K562 (cell line): Measurements from ENCODE around the gene MASTL. TPM values are rescaled to one million over a fixed set of nuclear protein-coding genes. Genes with fewer than 3 reads are reported as not detected.
A peak's percentile ranks its signal among the peaks of the same experiment; 100 is the strongest.

Experiments used
- CBX8 ChIP-seq: fragments of 200-600 bp; sonication (generic); IDR thresholded peaks from 2 replicates; pipeline ENCODE4 v1.6.1; 2012; ENCODE audit warnings: borderline replicate concordance, mixed run types, low read depth, mild to moderate bottlenecking, moderate library complexity, mixed read lengths, low read length, control low read depth, inconsistent platforms; ENCODE audit not compliant: poor library complexity, severe bottlenecking; ENCODE audit errors: extremely low read depth
- FOXP1 ChIP-seq: sonication (generic); formaldehyde crosslinking; IDR thresholded peaks from 2 replicates; pipeline ENCODE4 v1.8.0; 2022; ENCODE audit warnings: mild to moderate bottlenecking, missing genetic modification reagents
- HMG20A ChIP-seq: fragments of 450-650 bp; formaldehyde crosslinking; conservative IDR thresholded peaks from 2 replicates; pipeline ENCODE4 v1.4.0; 2020; ENCODE audit warnings: mild to moderate bottlenecking, mixed read lengths
- PCBP2 ChIP-seq: fragments of 200-400 bp; formaldehyde crosslinking; IDR thresholded peaks from 2 replicates; pipeline ENCODE4 v1.6.1; 2018; ENCODE audit warnings: low read length, low read depth, mild to moderate bottlenecking, moderate library complexity; ENCODE audit not compliant: poor library complexity, severe bottlenecking
- RBBP5 ChIP-seq: fragments of 200-600 bp; sonication (generic); IDR thresholded peaks from 2 replicates; pipeline ENCODE4 v1.6.1; 2012; ENCODE audit warnings: borderline replicate concordance, mild to moderate bottlenecking, low read length, control low read depth, inconsistent platforms; ENCODE audit not compliant: insufficient read depth, poor library complexity, severe bottlenecking
- SRSF9 ChIP-seq: fragments of 200-400 bp; formaldehyde crosslinking; IDR thresholded peaks from 2 replicates; pipeline ENCODE4 v1.6.1; 2017; ENCODE audit warnings: low read depth, low read length, borderline replicate concordance
- polyA plus RNA-seq, 8 experiments: library from polyadenylated mRNA; depleted of rRNA in 4 of 8; stranded (reverse) in 5 of 8; unstranded in 3 of 8; fragments of >200 nt; fragmentation: Nextera tagmentation in 2 of 8; fragmentation: Illumina TruSeq in 1 of 8; extraction: Ambion mirVana in 2 of 8; extraction: Trizol in 1 of 8; gene quantifications; 2 replicates each; pipeline versions ENCODE4 v1.2.1 to v1.2.3, GENCODE V29; 2011 to 2014; ENCODE audit warnings: inconsistent platforms in 1 of 8, missing spikeins in 1 of 8
- total RNA-seq, 7 experiments: library from RNA; depleted of rRNA in 6 of 7; stranded (reverse); fragments of >200 nt in 6 of 7; fragmentation: Illumina TruSeq in 2 of 7; extraction: Trizol in 2 of 7; gene quantifications; 2 replicates each; pipeline versions ENCODE4 v1.2.1 to v1.2.3, GENCODE V29; 2011 to 2021; ENCODE audit warnings: low replicate concordance in 1 of 7
- TF ChIP-seq, protein P1 (sequence below): fragments of 450-650 bp; IDR thresholded peaks from 2 replicates; pipeline ENCODE4 v1.6.1; 2016
- TF ChIP-seq, protein P2 (sequence below), 2 experiments: fragments of 450-650 bp in 1 of 2; sonication (generic) in 1 of 2; formaldehyde crosslinking in 1 of 2; IDR thresholded peaks in 1 of 2; conservative IDR thresholded peaks in 1 of 2; 2 replicates each; pipeline versions ENCODE4 v1.6.1 to v1.8.1; 2016 to 2023; ENCODE audit warnings: mild to moderate bottlenecking in 2 of 2, moderate library complexity in 2 of 2, inconsistent platforms in 1 of 2, missing genetic modification reagents in 1 of 2
- TF ChIP-seq, protein P3 (sequence below): fragments of 450-650 bp; IDR thresholded peaks from 2 replicates; pipeline ENCODE4 v1.6.1; 2016; ENCODE audit warnings: mild to moderate bottlenecking, moderate library complexity
- TF ChIP-seq, protein P4 (sequence below): fragments of 450-650 bp; formaldehyde crosslinking; IDR thresholded peaks from 2 replicates; pipeline ENCODE4 v1.4.0; 2022; ENCODE audit warnings: missing genetic modification characterization

The MASTL gene
- total and polyA plus RNA-seq, 9 of the 15 experiments (the other 6 are each of a cell fraction or from before 2014, with no cell fraction given), result 6.8 to 29.9 (median 23.1) TPM

DNA sequence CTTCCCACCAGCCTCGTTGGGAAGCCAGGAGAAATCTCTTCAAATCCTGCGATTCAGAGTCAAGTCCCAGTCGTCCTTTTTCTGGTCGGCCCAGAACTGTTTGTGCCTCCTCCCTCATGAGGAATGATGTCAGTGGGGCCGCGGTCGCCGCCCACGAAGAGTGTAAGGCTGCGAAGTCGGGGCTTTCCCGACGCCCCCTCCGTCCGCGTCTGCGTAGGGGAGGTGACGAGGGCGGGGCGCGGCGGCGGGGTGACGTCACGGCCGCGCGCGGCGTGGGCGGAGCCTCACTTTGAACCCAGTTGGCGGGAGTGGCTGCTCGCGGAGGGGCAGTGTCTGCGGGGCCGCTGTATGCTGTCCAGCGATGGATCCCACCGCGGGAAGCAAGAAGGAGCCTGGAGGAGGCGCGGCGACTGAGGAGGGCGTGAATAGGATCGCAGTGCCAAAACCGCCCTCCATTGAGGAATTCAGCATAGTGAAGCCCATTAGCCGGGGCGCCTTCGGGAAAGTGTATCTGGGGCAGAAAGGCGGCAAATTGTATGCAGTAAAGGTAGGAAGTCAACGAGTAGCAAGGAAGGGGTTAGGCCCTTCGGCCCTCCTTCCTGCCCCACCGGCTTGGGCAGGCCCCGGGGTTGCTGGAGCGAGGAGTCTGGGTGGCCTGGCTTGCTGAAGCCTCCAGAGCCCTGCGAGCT, at the start of gene MASTL (continued):
- TF ChIP-seq HMG20A (CRISPR knock-in tag) (no peak), FOXP1 (CRISPR knock-in tag) (no peak), SRSF9 (no peak), RBBP5 (peak; percentile 58), CBX8 (no peak), PCBP2 (no peak)
- TF ChIP-seq, protein P1, sequence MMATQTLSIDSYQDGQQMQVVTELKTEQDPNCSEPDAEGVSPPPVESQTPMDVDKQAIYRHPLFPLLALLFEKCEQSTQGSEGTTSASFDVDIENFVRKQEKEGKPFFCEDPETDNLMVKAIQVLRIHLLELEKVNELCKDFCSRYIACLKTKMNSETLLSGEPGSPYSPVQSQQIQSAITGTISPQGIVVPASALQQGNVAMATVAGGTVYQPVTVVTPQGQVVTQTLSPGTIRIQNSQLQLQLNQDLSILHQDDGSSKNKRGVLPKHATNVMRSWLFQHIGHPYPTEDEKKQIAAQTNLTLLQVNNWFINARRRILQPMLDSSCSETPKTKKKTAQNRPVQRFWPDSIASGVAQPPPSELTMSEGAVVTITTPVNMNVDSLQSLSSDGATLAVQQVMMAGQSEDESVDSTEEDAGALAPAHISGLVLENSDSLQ, result no peak
- TF ChIP-seq, protein P2, sequence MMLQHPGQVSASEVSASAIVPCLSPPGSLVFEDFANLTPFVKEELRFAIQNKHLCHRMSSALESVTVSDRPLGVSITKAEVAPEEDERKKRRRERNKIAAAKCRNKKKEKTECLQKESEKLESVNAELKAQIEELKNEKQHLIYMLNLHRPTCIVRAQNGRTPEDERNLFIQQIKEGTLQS (IDR thresholded peaks at IDR 0.05), result peak; percentile 97
- TF ChIP-seq, protein P2 (CRISPR knock-in tag; conservative IDR thresholded peaks at IDR 0.05), result no peak
- TF ChIP-seq, protein P3, sequence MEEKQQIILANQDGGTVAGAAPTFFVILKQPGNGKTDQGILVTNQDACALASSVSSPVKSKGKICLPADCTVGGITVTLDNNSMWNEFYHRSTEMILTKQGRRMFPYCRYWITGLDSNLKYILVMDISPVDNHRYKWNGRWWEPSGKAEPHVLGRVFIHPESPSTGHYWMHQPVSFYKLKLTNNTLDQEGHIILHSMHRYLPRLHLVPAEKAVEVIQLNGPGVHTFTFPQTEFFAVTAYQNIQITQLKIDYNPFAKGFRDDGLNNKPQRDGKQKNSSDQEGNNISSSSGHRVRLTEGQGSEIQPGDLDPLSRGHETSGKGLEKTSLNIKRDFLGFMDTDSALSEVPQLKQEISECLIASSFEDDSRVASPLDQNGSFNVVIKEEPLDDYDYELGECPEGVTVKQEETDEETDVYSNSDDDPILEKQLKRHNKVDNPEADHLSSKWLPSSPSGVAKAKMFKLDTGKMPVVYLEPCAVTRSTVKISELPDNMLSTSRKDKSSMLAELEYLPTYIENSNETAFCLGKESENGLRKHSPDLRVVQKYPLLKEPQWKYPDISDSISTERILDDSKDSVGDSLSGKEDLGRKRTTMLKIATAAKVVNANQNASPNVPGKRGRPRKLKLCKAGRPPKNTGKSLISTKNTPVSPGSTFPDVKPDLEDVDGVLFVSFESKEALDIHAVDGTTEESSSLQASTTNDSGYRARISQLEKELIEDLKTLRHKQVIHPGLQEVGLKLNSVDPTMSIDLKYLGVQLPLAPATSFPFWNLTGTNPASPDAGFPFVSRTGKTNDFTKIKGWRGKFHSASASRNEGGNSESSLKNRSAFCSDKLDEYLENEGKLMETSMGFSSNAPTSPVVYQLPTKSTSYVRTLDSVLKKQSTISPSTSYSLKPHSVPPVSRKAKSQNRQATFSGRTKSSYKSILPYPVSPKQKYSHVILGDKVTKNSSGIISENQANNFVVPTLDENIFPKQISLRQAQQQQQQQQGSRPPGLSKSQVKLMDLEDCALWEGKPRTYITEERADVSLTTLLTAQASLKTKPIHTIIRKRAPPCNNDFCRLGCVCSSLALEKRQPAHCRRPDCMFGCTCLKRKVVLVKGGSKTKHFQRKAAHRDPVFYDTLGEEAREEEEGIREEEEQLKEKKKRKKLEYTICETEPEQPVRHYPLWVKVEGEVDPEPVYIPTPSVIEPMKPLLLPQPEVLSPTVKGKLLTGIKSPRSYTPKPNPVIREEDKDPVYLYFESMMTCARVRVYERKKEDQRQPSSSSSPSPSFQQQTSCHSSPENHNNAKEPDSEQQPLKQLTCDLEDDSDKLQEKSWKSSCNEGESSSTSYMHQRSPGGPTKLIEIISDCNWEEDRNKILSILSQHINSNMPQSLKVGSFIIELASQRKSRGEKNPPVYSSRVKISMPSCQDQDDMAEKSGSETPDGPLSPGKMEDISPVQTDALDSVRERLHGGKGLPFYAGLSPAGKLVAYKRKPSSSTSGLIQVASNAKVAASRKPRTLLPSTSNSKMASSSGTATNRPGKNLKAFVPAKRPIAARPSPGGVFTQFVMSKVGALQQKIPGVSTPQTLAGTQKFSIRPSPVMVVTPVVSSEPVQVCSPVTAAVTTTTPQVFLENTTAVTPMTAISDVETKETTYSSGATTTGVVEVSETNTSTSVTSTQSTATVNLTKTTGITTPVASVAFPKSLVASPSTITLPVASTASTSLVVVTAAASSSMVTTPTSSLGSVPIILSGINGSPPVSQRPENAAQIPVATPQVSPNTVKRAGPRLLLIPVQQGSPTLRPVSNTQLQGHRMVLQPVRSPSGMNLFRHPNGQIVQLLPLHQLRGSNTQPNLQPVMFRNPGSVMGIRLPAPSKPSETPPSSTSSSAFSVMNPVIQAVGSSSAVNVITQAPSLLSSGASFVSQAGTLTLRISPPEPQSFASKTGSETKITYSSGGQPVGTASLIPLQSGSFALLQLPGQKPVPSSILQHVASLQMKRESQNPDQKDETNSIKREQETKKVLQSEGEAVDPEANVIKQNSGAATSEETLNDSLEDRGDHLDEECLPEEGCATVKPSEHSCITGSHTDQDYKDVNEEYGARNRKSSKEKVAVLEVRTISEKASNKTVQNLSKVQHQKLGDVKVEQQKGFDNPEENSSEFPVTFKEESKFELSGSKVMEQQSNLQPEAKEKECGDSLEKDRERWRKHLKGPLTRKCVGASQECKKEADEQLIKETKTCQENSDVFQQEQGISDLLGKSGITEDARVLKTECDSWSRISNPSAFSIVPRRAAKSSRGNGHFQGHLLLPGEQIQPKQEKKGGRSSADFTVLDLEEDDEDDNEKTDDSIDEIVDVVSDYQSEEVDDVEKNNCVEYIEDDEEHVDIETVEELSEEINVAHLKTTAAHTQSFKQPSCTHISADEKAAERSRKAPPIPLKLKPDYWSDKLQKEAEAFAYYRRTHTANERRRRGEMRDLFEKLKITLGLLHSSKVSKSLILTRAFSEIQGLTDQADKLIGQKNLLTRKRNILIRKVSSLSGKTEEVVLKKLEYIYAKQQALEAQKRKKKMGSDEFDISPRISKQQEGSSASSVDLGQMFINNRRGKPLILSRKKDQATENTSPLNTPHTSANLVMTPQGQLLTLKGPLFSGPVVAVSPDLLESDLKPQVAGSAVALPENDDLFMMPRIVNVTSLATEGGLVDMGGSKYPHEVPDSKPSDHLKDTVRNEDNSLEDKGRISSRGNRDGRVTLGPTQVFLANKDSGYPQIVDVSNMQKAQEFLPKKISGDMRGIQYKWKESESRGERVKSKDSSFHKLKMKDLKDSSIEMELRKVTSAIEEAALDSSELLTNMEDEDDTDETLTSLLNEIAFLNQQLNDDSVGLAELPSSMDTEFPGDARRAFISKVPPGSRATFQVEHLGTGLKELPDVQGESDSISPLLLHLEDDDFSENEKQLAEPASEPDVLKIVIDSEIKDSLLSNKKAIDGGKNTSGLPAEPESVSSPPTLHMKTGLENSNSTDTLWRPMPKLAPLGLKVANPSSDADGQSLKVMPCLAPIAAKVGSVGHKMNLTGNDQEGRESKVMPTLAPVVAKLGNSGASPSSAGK, result peak; percentile 19; the same call in 1 of the 2 replicates
- TF ChIP-seq, protein P4, sequence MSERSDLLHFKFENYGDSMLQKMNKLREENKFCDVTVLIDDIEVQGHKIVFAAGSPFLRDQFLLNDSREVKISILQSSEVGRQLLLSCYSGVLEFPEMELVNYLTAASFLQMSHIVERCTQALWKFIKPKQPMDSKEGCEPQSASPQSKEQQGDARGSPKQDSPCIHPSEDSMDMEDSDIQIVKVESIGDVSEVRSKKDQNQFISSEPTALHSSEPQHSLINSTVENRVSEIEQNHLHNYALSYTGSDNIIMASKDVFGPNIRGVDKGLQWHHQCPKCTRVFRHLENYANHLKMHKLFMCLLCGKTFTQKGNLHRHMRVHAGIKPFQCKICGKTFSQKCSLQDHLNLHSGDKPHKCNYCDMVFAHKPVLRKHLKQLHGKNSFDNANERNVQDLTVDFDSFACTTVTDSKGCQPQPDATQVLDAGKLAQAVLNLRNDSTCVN, result no peak
